ENCODE data around the gene USP5. TPM values are rescaled to one million over a fixed set of nuclear protein-coding genes. Genes with fewer than 3 reads are reported as not detected.

The USP5 gene
- total and polyA plus RNA-seq, 2 of the 8 experiments (the other 6 are each of a cell fraction or from before 2014, with no cell fraction given), result 66.5 to 148 TPM

GRCh38 chr12:6871052-6871957 lies 19.4 kb downstream of the USP5 start:
- POLR2A ChIA-PET (ENCODE audit: partially characterized antibody), result interaction anchor here (0.6 to 18.9 kb wide), 17 partner anchors 10 to 337 kb away, joined by 3 to 588 read pairs (median 26); partner anchors contain the start of genes ATN1, C12orf57, CDCA3 and ENO2
- Histone ChIP-seq H3K9ac (replicated peaks in 1 of 4; ENCODE audit: extremely low read depth in 1 of 4, low read depth in 3 of 4, low read length in 3 of 4) (0 out of 7 replicates have a peak overlapping the region, but pooled peaks of 1 of the 4 experiments have one; percentile 8), H3K27ac (ENCODE audit: low read depth, low read length) (no peak overlapping the region)

More at GRCh38 chr12:6871052-6871957, 19.4 kb downstream of the USP5 start:
- peaks cover 6 to 41% (median 19%) of the 10 kb centered on the region in 4 experiments for H3K4me1 ChIP-seq (replicated peaks in 1 of 4; ENCODE audit: control insufficient read depth in 3 of 4, insufficient read depth in 4 of 4, low read length in 3 of 4)
- peak overlapping the region; percentile 85 to 89 for H3K4me2 ChIP-seq (ENCODE audit: insufficient read depth in 1 of 2, low read depth in 2 of 2, low read length in 2 of 2)
- 81% methylated on average over 12 of the region's 12 CpGs; no CpG with 5 or more reads in 1 of the 2 experiments for WGBS, 2 experiments (ENCODE audit: extremely low coverage in 1 of 2, insufficient coverage in 1 of 2, insufficient read length in 1 of 2, insufficient replicate concordance in 2 of 2, low coverage in 1 of 2, low lambda C conversion rate in 2 of 2, missing lambda C conversion rate in 1 of 2)
- H3K4ac ChIP-seq (replicated peaks; ENCODE audit: insufficient read length, low read depth, low read length), result no peak overlapping the region
- H3K4me3 ChIP-seq (ENCODE audit: extremely low read depth in 1 of 4, insufficient read depth in 2 of 4, low read depth in 3 of 4, low read length in 4 of 4), result peak overlapping the region; percentile 42 to 95 (median 86); a peak in 6 of 8 replicates
- TF ChIP-seq RXRA (IDR thresholded peaks at IDR 0.05; ENCODE audit: insufficient read depth, low read depth, low read length), result no peak
- TF ChIP-seq POLR2A (IDR thresholded peaks at IDR 0.05; ENCODE audit: control extremely low read depth in 1 of 2, low read depth in 2 of 2, low read length in 2 of 2), result peak in 1 of 2 experiments; percentile 84; a peak in 2 of 3 replicates
- peak; percentile 17 for TF ChIP-seq TAF7 (optimal IDR thresholded peaks at IDR 0.05; ENCODE audit: borderline replicate concordance, low read depth, low read length)
- TF ChIP-seq POLR2AphosphoS5 (IDR thresholded peaks at IDR 0.05; ENCODE audit: low read depth, low read length), result peak; percentile 80
- no peak overlapping the region for H3K18ac ChIP-seq (ENCODE audit: extremely low read depth, low read length)
- H2AFZ ChIP-seq (ENCODE audit: low read length), result no peak overlapping the region
- no peaks in the 10 kb centered on the region for H3K9me3 ChIP-seq (ENCODE audit: insufficient read depth in 2 of 2, low read depth in 1 of 2, low read length in 1 of 2)
- H4K91ac ChIP-seq (replicated peaks; ENCODE audit: insufficient read length, low read length), result no peak overlapping the region
- 0 out of 2 replicates have a peak, but pooled peaks cover 4% of the 10 kb centered on the region for H3K79me1 ChIP-seq (ENCODE audit: low read depth, low read length)
- H2BK5ac ChIP-seq (ENCODE audit: low read depth, low read length), result peak overlapping the region; percentile 45; the same call in 1 of the 2 replicates
- no peak overlapping the region for H3K14ac ChIP-seq (ENCODE audit: insufficient read length)
- H2AK5ac ChIP-seq (ENCODE audit: low read depth, low read length), result no peak overlapping the region
- CTCF ChIA-PET (ENCODE audit: partially characterized antibody), result interaction anchor here (0.6 to 10.4 kb wide), 25 partner anchors 11 to 266 kb away, joined by 3 to 216 read pairs (median 14); partner anchors contain the start of genes C12orf57, CDCA3, ENO2 and RNU7-1
- peaks cover 21% of the 10 kb centered on the region for H3K23me2 ChIP-seq (ENCODE audit: low read depth, low read length)
- no peak overlapping the region for H2BK120ac ChIP-seq (replicated peaks; ENCODE audit: low read depth, low read length)
- no peak overlapping the region for H2BK12ac ChIP-seq (ENCODE audit: low read depth, low read length)
- no peaks in the 10 kb centered on the region for H3K27me3 ChIP-seq (replicated peaks in 1 of 4; ENCODE audit: control insufficient read depth in 3 of 4, extremely low read depth in 1 of 4, insufficient read depth in 3 of 4, low read length in 3 of 4)
- H4K20me1 ChIP-seq (replicated peaks in 1 of 2; ENCODE audit: control insufficient read depth in 1 of 2, insufficient read depth in 2 of 2, low read length in 2 of 2), result peaks cover 25 to 30% of the 10 kb centered on the region in 2 experiments
- no peak overlapping the region for H4K8ac ChIP-seq (ENCODE audit: extremely low read depth, insufficient read depth, low read length)
- peak in 1 of 2 experiments; percentile 58 for DNase-seq (ENCODE audit: low read depth in 1 of 2, low spot score in 2 of 2)
- FAIRE-seq, result no peak
- no peak overlapping the region for H3K56ac ChIP-seq (replicated peaks; ENCODE audit: insufficient read length, low read depth, low read length)
- H3K23ac ChIP-seq (ENCODE audit: insufficient read length), result no peak overlapping the region
- no peak overlapping the region for H2BK20ac ChIP-seq (ENCODE audit: low read length)
- H4K5ac ChIP-seq (ENCODE audit: insufficient read length, low read depth, low read length), result no peak overlapping the region
- H3K79me2 ChIP-seq (ENCODE audit: control insufficient read depth in 1 of 2, insufficient read depth in 2 of 2, low read length in 2 of 2), result peaks cover 0 to 26% of the 10 kb centered on the region in 2 experiments; a peak in 2 of 4 replicates
- no peak overlapping the region for H2BK15ac ChIP-seq (ENCODE audit: low read length)
- peaks cover 8 to 31% (median 13%) of the 10 kb centered on the region in 4 experiments for H3K36me3 ChIP-seq (ENCODE audit: control insufficient read depth in 2 of 4, insufficient read depth in 4 of 4, low read length in 3 of 4)

All from H1 (cell line).